GM18951 (cell line): ENCODE measurements around the gene RNASE8.

Experiments
- POLR2A ChIP-seq: IDR thresholded peaks from 4 replicates; pipeline ENCODE4 v1.6.1; 2011; ENCODE audit warnings: mild to moderate bottlenecking; ENCODE audit not compliant: insufficient read length, insufficient read depth; ENCODE audit errors: extremely low read depth
- in situ Hi-C: fragments of 300-500 bp; cut with MboI; formaldehyde crosslinking; loops from one replicate; pipeline ENCODE4 v1.12.0; 2022; ENCODE audit warnings: low sequenced_read_pairs, mixed read lengths, inconsistent platforms; ENCODE audit not compliant: unreplicated experiment

The RNASE8 gene

DNA sequence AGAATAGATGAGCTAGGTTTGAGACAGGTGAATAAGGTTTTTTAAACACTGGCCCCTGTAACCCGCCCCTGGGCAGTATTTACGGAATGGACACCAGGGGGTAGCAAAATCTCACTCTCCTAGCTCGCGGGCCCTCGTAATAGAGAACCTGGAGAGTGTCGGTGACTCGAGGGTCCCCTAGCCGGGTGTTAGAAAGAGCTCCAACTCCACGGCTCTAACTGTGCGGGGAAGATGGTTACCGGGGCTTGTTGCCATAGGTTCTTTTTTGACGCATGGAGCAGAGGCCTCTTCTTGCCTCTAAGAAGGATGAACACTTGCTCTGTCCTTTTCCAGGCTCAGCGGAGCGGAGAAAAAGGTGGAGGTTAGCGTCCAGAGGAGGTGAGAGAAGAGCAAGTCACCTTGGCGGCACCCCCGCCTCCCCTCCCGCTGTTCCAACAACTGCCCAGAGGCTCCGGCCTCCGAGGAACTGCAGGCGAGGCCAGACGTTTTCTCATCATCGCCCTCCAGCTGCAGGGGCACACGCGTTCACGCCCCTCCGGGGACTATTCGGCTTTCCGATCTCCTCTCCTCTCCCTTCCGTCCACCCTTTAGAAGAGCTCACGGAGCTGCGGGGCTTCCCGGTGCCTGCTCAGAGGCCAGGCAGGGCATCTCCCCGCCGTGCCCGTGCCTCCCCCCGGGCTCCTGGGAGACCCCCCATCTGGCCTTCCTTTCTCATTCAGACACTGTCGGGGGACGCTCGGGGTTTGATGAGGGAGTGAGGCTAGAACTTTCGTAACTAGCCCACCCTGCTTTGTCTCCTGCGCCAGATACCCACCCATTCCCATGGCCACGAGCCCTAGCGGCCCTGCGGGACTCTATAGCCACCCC lies 11.1 kb downstream of the RNASE8 start:
- in situ Hi-C loops = no loop called here
- TF ChIP-seq POLR2A = no peak

DNA sequence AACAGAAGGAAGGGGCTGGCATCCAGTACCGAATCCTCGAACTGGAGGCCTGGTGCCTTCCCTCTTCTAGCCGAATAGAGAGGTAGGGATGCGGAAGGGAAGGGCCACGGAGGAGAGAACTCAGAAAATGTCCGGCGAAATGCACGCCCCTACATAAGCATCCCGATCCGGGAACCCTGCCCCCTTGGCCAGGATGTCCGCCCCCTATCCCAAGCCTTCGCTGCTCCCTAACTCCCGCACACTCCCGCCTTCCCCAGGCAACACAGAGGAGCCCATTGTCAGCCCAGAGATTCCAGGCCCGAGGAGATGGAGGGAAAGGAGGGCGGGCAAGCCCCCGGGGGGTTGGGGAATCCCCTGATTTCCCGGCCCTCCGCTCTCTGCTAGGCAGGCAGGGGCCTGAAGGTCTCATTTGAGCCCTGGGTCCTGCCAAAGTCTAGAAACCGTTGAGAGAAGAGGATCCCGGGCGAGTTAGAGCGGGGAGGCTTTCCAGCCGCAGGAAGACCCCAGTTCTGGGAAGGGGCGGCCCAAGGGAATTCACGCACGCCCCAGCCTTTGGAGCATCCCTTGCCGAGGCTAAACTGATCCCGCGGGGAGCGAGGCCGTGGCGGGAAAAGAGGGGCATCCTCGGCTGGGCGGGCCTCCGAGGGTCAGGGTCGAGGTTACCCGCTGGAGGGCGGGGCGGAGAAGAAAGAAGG lies 11.9 kb downstream of the RNASE8 start:
- no peak for TF ChIP-seq POLR2A
- in situ Hi-C loops = no loop called here

DNA sequence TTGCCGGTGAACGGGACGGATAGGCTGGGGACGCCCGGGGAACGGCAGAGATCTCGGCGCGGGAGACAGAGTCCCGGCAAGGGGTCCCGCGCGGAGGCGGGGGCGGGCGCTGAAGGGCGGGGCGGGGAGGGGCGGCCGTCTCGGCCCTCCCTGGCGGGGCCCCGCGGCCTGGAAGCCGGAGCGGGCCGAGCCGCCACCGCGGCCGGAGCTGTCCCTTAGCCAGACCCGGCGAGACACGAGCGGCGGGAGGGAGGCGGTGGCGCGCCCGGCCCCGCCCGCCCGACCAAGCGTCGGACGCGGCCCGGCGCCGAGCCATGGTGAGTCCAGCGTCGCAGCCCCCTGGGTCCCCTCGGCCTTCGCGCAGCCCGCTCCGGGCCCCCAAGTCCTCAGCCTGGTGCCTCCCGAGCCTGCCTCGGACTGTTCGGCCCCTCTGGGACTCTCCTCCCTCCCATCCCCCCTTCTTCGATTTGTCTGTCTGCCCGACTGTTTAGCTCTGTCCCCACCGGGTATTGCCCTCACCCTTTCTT lies 12.5 kb downstream of the RNASE8 start, which contains the start of gene ARHGEF40:
Gene ARHGEF40 (plus strand): TSS at position 222 of the 527 bp plus-strand sequence. CDS start 93 bp downstream, at position 315.
- no peak for TF ChIP-seq POLR2A
- in situ Hi-C loops = no loop called here

DNA sequence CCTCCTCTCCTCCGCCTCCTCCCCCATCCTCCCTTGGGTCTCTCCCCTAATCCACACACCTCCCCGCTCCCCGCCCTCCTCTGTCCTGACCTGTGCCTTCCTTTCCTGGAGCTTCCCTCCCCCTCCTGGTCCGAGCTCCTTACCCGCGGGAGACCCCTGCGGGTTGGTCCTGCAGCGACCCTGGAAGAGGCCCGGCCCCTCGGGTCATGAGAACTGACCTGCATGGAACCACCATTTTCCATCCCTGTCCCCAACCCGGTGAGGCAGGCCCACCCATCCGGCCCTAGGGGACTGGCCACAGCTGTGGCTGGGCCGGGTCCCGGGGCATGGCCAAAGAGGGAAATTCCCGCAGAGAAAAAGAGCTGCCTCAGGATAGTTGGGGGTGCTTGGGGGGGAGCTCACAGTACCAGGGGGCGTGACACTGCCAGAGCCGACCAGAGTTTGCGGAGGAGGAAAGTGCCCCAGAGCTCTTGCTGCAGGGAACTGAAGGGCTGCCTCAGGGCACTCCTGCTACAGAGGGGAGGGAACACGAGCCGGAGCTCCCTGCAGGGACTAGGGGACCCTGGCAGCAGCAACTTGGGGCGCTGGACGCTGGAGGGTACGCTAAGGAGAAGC lies 13.1 kb downstream of the RNASE8 start:
- in situ Hi-C loops = no loop called here
- TF ChIP-seq POLR2A = no peak

DNA sequence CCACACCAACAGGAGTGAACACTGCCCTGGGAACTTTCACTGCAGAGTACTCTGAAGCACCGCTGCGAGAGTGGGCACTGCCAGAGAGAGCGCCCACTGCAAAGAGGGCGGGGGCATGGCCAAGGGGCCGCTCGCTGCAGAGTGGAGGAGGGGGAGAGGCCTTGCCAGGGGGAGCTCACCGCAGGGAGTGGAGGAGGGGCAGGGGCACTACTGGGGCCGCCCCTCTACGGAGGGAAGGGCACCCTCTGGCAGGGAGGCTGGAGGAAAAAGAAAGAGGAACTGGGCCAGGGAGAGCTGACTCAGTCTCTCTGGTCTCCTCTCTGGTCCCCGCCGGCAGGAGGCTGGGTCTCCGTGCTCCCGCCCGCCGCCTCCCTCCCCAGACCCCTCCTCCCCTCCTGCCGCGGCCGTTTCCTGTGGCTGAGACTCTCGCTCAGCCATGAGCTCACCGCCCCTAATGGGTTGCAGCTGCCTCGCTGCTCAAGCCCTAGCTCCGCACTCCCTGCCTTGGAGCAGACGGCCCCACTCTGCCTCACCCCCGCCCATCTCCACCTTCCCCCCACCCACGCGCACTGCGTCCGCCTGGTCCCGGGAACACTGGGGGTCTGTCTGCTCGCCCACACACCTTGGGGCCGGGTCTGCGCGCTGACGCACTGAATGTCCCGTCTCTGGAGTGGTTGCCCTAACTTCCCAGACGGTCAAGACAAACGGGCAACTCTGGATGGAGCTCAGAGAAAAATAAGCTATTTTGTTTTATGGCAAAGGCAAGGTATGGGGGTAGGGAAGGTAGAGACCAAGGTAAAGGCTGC lies 13.8 kb downstream of the RNASE8 start:
- no peak for TF ChIP-seq POLR2A

DNA sequence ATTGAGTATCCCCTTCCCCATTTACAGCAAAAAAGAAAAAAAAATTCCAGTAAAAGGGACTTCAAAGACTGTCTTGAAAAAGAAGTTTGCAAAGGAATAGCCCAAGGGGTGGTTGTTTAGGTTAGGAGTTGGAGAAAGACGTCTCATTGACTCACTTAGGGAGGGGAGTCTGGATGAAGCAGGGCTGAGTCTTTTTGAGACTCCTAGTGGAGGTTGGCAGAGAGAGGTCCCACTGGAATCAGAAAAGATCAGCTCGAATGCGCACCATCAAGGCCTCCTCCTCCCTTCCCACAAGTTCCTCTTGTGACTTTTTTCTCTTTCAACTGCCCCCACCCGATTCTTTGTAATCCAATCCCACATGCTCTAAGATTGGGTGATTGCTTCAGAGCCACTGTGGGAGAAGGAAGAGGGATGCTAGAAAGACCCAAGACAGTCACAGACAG lies 14.4 kb downstream of the RNASE8 start:
- in situ Hi-C loops = no loop called here
- TF ChIP-seq POLR2A = no peak

More for the DNA sequence above, 13.8 kb downstream of the RNASE8 start:
- in situ Hi-C loops = no loop called here

DNA sequence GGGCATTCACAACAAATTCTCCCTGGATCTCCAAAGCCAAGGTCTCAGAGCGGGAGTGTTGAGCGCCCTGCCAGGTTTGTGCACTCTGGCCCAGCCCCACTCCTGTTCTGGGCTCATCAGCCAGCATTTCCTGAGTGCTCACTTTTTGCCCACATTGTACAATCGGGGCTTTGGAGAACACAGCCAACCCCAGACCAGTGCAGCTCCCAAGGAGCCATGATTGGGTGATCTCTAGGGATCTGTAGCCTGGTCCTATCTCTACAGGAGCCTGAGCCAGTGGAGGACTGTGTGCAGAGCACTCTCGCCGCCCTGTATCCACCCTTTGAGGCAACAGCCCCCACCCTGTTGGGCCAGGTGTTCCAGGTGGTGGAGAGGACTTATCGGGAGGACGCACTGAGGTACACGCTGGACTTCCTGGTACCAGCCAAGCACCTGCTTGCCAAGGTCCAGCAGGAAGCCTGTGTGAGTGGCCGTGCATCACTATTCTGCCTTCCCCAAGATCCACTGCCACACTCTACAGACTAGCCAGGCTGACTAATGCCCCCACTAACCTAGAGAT lies 15.2 kb downstream of the RNASE8 start:
- TF ChIP-seq POLR2A = no peak
- in situ Hi-C loops = no loop called here

DNA sequence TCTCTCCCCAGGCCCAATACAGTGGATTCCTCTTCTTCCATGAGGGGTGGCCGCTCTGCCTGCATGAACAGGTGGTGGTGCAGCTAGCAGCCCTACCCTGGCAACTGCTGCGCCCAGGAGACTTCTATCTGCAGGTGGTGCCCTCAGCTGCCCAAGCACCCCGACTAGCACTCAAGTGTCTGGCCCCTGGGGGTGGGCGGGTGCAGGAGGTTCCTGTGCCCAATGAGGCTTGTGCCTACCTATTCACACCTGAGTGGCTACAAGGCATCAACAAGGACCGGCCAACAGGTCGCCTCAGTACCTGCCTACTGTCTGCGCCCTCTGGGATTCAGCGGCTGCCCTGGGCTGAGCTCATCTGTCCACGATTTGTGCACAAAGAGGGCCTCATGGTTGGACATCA lies 16.3 kb downstream of the RNASE8 start:
- TF ChIP-seq POLR2A = no peak
- in situ Hi-C loops = no loop called here

DNA sequence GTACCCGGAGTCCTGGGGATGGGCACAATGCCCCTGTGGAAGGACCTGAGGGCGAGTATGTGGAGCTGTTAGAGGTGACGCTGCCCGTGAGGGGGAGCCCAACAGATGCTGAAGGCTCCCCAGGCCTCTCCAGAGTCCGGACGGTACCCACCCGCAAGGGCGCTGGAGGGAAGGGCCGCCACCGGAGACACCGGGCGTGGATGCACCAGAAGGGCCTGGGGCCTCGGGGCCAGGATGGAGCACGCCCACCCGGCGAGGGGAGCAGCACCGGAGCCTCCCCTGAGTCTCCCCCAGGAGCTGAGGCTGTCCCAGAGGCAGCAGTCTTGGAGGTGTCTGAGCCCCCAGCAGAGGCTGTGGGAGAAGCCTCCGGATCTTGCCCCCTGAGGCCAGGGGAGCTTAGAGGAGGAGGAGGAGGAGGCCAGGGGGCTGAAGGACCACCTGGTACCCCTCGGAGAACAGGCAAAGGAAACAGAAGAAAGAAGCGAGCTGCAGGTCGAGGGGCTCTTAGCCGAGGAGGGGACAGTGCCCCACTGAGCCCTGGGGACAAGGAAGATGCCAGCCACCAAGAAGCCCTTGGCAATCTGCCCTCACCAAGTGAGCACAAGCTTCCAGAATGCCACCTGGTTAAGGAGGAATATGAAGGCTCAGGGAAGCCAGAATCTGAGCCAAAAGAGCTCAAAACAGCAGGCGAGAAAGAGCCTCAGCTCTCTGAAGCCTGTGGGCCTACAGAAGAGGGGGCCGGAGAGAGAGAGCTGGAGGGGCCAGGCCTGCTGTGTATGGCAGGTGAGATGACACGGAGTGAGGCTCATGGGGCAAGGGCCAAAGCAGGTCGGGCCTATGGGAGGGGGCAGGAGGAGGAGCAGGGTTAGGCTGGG lies 17.0 kb downstream of the RNASE8 start:
- no peak for TF ChIP-seq POLR2A
- in situ Hi-C loops = no loop called here

DNA sequence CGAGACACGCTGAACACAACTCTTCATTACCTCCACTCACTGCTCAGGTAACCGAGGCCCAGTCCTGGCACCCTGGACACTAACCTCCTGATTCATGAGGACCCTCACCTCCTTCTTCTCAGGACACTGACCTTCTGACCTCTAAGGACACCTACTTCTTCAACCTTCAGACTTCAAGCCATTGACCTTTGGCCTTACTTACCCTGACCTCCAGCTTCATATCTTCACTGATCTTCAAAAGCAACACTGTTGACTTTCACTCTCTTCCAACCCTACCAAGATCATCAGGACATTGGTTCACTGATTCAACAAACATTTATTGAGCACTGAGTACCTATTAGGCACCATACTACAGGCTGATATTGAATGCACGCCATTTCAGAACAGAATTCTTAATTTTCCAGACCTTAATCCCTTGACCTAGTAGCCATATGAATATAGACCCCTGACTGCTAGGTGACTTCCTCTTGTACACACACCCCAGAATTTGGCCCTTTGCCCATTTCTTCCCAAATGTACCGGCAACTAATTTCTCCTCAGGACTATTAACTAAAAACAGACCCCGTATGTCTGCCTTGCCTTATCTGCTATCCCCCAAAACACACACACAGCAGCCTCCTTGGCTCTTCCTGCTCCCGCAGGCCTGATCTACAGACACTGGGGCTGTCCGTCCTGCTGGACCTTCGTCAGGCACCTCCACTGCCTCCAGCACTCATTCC lies 18.3 kb downstream of the RNASE8 start:
- no peak for TF ChIP-seq POLR2A
- in situ Hi-C loops = no loop called here

DNA sequence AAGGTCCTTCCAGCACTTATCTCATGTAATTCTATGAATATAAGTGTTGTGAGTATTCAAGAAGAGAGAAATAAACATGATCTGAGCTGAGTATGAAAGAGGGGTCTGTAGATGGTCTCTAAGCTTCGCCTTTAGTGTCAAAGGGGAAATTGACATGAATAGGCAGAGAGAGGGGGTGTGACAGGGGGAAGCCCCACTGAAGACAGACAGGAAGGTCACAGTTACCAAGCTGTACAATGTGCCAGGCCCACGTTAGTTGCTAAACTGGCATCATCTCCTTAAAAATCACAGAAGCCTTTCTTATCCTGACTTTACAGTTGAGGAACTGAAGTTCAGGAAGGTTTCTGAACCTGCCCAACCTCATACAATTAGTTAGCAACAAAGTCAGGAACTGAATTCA lies 20.1 kb downstream of the RNASE8 start:
- no peak for TF ChIP-seq POLR2A
- in situ Hi-C loops = no loop called here

DNA sequence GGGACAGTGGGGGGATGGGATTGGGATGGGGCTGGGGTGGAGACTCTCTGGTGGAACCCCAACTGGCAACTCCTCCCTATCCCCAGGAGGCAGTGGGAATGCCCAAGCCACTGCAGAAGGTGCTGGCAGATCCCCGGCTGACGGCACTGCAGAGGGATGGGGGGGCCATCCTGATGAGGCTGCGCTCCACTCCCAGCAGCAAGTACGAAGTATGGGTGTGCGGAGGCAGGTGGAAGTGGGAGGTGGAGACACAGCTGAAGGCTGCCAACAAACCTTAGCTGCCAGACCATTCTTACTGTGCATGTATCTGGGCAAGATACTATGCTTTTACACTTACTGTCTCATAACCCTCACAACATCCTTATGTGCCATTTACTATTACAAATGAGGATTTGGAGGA lies 20.7 kb downstream of the RNASE8 start:
- in situ Hi-C loops = no loop called here
- no peak for TF ChIP-seq POLR2A
